ENCODE measurements around the gene IP6K3.

Gene IP6K3

DNA sequence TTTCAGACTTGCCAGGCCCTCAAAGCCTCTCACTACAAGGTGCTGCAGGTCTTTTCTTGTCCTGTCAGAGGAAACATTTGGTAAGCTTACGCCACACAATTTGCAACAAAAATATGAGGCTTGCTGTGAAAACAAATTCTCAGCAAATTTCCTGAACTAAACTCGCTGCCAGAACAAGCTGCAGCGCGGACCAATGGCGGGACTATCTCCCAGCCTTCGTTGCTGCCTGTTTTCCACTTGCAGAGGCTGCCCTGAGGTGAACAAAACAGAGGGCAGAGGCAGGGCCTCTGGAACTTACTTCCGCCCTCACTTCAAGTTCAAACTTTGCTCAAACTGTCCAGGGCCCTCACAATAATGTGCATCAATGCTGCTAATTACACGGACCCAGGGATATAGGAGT is 47.6 kb downstream of the IP6K3 start:
- Histone ChIP-seq H2AFZ (ENCODE audit: low read length) (no peak overlapping the region), H3K36me3 (replicated peaks in 1 of 2; ENCODE audit: control insufficient read depth in 2 of 2, insufficient read depth in 2 of 2, low read length in 2 of 2) (peaks cover 42 to 72% of the 10 kb centered on the region in 2 donors), H3K4me1 (ENCODE audit: control insufficient read depth in 2 of 2, insufficient read depth in 1 of 2, low read depth in 1 of 2, low read length in 2 of 2) (peaks cover 0 to 2% of the 10 kb centered on the region in 2 donors), H3K23ac (ENCODE audit: low read depth, low read length, poor library complexity) (no peak overlapping the region), H3K4me3 (ENCODE audit: low read length in 2 of 2) (no peak overlapping the region), H3K4ac (ENCODE audit: low read length) (no peak overlapping the region), H3K79me1 (ENCODE audit: low read depth, low read length) (peaks cover 4% of the 10 kb centered on the region), H2BK15ac (ENCODE audit: low read length) (no peak overlapping the region), H2BK120ac (ENCODE audit: low read depth, low read length) (no peak overlapping the region), H3K9me3 (replicated peaks in 1 of 2; ENCODE audit: control insufficient read depth in 2 of 2, insufficient read depth in 1 of 2, low read depth in 1 of 2, low read length in 2 of 2) (no peaks in the 10 kb centered on the region), H2BK5ac (ENCODE audit: low read length) (no peak overlapping the region), H3K18ac (ENCODE audit: low read length) (no peak overlapping the region), H3K14ac (ENCODE audit: low read length) (no peak overlapping the region), H4K8ac (ENCODE audit: low read depth, low read length) (no peak overlapping the region), H4K91ac (ENCODE audit: low read depth, low read length, poor library complexity) (no peak overlapping the region), H2BK12ac (ENCODE audit: low read length) (no peak overlapping the region), H3K9ac (ENCODE audit: low read depth, low read length, poor library complexity) (no peak overlapping the region), H3K27me3 (ENCODE audit: control insufficient read depth in 3 of 3, insufficient read depth in 3 of 3, low read depth in 1 of 3, low read length in 3 of 3) (no peaks in the 10 kb centered on the region), H3K4me2 (ENCODE audit: insufficient read depth, low read length, poor library complexity, severe bottlenecking) (no peak overlapping the region), H3K27ac (replicated peaks; ENCODE audit: low read length) (no peak overlapping the region), H2AK5ac (ENCODE audit: low read depth, low read length) (no peak overlapping the region)
- DNase-seq (ENCODE audit: low spot score): no peak
- WGBS, 2 donors (ENCODE audit: extremely low coverage in 2 of 2, insufficient read length in 2 of 2, insufficient replicate concordance in 1 of 2): no CpG with 5 or more reads among the region's 8 CpGs

GRCh38 chr6:33698494-33698893 is 48.2 kb downstream of the IP6K3 start:
- H3K23ac ChIP-seq (ENCODE audit: low read depth, low read length, poor library complexity): no peak overlapping the region
- no peak overlapping the region for H2BK5ac ChIP-seq (ENCODE audit: low read length)
- H2BK12ac ChIP-seq (ENCODE audit: low read length): no peak overlapping the region
- H4K8ac ChIP-seq (ENCODE audit: low read depth, low read length): no peak overlapping the region
- no peaks in the 10 kb centered on the region for H3K9me3 ChIP-seq (replicated peaks in 1 of 2; ENCODE audit: control insufficient read depth in 2 of 2, insufficient read depth in 1 of 2, low read depth in 1 of 2, low read length in 2 of 2)
- no peak overlapping the region for H2AFZ ChIP-seq (ENCODE audit: low read length)
- H4K91ac ChIP-seq (ENCODE audit: low read depth, low read length, poor library complexity): no peak overlapping the region
- peaks cover 2 to 4% of the 10 kb centered on the region in 2 donors for H3K4me1 ChIP-seq (ENCODE audit: control insufficient read depth in 2 of 2, insufficient read depth in 1 of 2, low read depth in 1 of 2, low read length in 2 of 2)
- H3K18ac ChIP-seq (ENCODE audit: low read length): no peak overlapping the region
- DNase-seq (ENCODE audit: low spot score): no peak
- H2AK5ac ChIP-seq (ENCODE audit: low read depth, low read length): no peak overlapping the region
- no peak overlapping the region for H3K27ac ChIP-seq (replicated peaks; ENCODE audit: low read length)
- peaks cover 3% of the 10 kb centered on the region for H3K79me1 ChIP-seq (ENCODE audit: low read depth, low read length)
- H2BK15ac ChIP-seq (ENCODE audit: low read length): no peak overlapping the region
- H2BK120ac ChIP-seq (ENCODE audit: low read depth, low read length): no peak overlapping the region
- no peak overlapping the region for H3K14ac ChIP-seq (ENCODE audit: low read length)
- H3K4me2 ChIP-seq (ENCODE audit: insufficient read depth, low read length, poor library complexity, severe bottlenecking): no peak overlapping the region
- WGBS, 2 donors (ENCODE audit: extremely low coverage in 2 of 2, insufficient read length in 2 of 2, insufficient replicate concordance in 1 of 2): no CpG with 5 or more reads among the region's 10 CpGs
- H3K4ac ChIP-seq (ENCODE audit: low read length): no peak overlapping the region
- H3K27me3 ChIP-seq (ENCODE audit: control insufficient read depth in 3 of 3, insufficient read depth in 3 of 3, low read depth in 1 of 3, low read length in 3 of 3): no peaks in the 10 kb centered on the region
- H3K36me3 ChIP-seq (replicated peaks in 1 of 2; ENCODE audit: control insufficient read depth in 2 of 2, insufficient read depth in 2 of 2, low read length in 2 of 2): peaks cover 42 to 74% of the 10 kb centered on the region in 2 donors
- no peak overlapping the region for H3K9ac ChIP-seq (ENCODE audit: low read depth, low read length, poor library complexity)
- no peak overlapping the region for H3K4me3 ChIP-seq (ENCODE audit: low read length in 2 of 2)

DNA sequence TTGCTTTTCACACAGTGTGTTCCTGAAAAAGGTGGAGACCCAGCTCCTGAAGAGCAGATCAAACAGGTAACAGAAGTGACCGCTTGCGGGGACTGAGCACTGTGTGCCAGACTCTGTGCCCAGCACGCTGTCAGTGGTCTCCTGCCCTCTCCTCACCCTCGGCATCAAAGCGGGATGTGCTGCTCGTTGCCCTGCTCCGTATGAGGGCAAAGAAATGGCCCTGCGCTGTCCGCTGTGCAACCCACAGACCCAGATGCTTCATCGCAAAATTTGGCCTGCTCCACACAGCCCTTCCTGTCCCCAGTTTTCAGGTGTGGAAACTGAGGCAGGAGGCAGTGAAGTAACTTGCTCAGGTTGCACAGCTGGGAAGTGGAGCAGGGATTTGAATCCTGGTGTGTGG is 48.9 kb downstream of the IP6K3 start:
- Histone ChIP-seq H3K14ac (ENCODE audit: low read length) (no peak overlapping the region), H2BK5ac (ENCODE audit: low read length) (no peak overlapping the region), H3K4me3 (ENCODE audit: low read length in 2 of 2) (no peak overlapping the region), H2BK12ac (ENCODE audit: low read length) (no peak overlapping the region), H2BK120ac (ENCODE audit: low read depth, low read length) (no peak overlapping the region), H3K79me1 (ENCODE audit: low read depth, low read length) (peaks cover 3% of the 10 kb centered on the region), H3K36me3 (replicated peaks in 1 of 2; ENCODE audit: control insufficient read depth in 2 of 2, insufficient read depth in 2 of 2, low read length in 2 of 2) (peaks cover 43 to 75% of the 10 kb centered on the region in 2 donors), H3K9me3 (replicated peaks in 1 of 2; ENCODE audit: control insufficient read depth in 2 of 2, insufficient read depth in 1 of 2, low read depth in 1 of 2, low read length in 2 of 2) (no peaks in the 10 kb centered on the region), H4K8ac (ENCODE audit: low read depth, low read length) (no peak overlapping the region), H3K18ac (ENCODE audit: low read length) (no peak overlapping the region), H2AFZ (ENCODE audit: low read length) (no peak overlapping the region), H3K4ac (ENCODE audit: low read length) (no peak overlapping the region), H3K27ac (replicated peaks; ENCODE audit: low read length) (no peak overlapping the region), H2BK15ac (ENCODE audit: low read length) (no peak overlapping the region), H3K9ac (ENCODE audit: low read depth, low read length, poor library complexity) (peak overlapping the region; percentile 57), H3K4me1 (ENCODE audit: control insufficient read depth in 2 of 2, insufficient read depth in 1 of 2, low read depth in 1 of 2, low read length in 2 of 2) (peaks cover 4 to 5% of the 10 kb centered on the region in 2 donors), H4K91ac (ENCODE audit: low read depth, low read length, poor library complexity) (no peak overlapping the region), H2AK5ac (ENCODE audit: low read depth, low read length) (no peak overlapping the region), H3K27me3 (ENCODE audit: control insufficient read depth in 3 of 3, insufficient read depth in 3 of 3, low read depth in 1 of 3, low read length in 3 of 3) (no peaks in the 10 kb centered on the region), H3K23ac (ENCODE audit: low read depth, low read length, poor library complexity) (no peak overlapping the region), H3K4me2 (ENCODE audit: insufficient read depth, low read length, poor library complexity, severe bottlenecking) (no peak overlapping the region)
- no peak for DNase-seq (ENCODE audit: low spot score)
- no CpG with 5 or more reads among the region's 10 CpGs for WGBS, 2 donors (ENCODE audit: extremely low coverage in 2 of 2, insufficient read length in 2 of 2, insufficient replicate concordance in 1 of 2)

DNA sequence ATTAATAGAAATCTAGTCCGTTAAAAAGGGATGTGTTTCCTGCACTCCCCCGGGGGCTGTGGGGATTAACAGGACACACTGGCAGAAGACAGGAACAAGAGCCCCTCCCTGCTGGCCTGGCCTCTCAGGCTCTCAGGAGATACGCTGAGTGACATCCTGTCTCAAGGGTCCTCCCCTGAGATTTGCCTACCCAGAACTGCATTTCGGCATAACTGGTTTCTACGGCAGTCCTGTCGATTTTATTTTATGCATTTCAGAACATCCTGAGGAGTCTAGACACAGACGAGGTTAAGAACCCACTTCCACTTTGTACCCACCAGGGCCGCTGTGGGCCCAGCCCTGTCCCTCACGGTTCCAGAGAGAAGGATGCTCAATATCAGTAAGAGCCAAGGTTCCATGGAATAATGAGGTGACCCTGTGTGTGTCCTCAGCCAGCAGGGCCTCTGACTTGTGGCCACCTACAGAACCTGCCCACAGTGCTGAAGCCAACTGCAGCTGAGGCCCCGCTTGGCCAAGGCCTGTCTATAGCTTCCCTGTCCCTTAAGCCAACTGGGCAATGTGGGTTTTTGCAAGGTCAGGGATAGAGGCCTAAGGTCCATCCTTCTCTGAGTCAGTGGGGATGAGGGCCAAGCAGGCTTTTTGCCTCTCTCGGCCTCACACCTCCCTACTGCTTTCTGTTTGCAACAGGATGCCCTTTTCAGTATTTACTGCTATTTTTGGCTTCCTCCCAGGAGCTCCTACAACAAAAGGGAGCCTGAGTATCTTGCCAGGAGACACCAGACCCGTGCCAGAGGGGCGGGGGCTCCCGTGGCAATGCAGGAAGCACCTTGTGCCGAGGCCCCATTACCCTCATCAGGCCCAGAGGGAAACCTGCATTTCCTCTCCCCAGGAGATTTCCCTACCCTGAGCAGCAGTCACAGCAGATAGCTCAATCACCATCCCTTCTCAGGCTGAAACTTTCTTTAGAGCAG is 49.9 kb downstream of the IP6K3 start:
- Histone ChIP-seq H3K18ac (ENCODE audit: low read length) (no peak overlapping the region), H3K27ac (replicated peaks; ENCODE audit: low read length) (no peak overlapping the region), H2AFZ (ENCODE audit: low read length) (no peak overlapping the region), H3K9ac (ENCODE audit: low read depth, low read length, poor library complexity) (no peak overlapping the region), H3K4me3 (ENCODE audit: low read length in 2 of 2) (no peak overlapping the region), H2BK5ac (ENCODE audit: low read length) (no peak overlapping the region), H2BK15ac (ENCODE audit: low read length) (no peak overlapping the region), H3K23ac (ENCODE audit: low read depth, low read length, poor library complexity) (peak overlapping the region; percentile 34), H4K91ac (ENCODE audit: low read depth, low read length, poor library complexity) (no peak overlapping the region), H3K4ac (ENCODE audit: low read length) (no peak overlapping the region), H3K79me1 (ENCODE audit: low read depth, low read length) (peaks cover 3% of the 10 kb centered on the region), H2AK5ac (ENCODE audit: low read depth, low read length) (no peak overlapping the region), H3K4me1 (ENCODE audit: control insufficient read depth in 2 of 2, insufficient read depth in 1 of 2, low read depth in 1 of 2, low read length in 2 of 2) (peaks cover 4 to 10% of the 10 kb centered on the region in 2 donors), H3K9me3 (replicated peaks in 1 of 2; ENCODE audit: control insufficient read depth in 2 of 2, insufficient read depth in 1 of 2, low read depth in 1 of 2, low read length in 2 of 2) (no peaks in the 10 kb centered on the region), H3K27me3 (ENCODE audit: control insufficient read depth in 3 of 3, insufficient read depth in 3 of 3, low read depth in 1 of 3, low read length in 3 of 3) (no peaks in the 10 kb centered on the region), H3K4me2 (ENCODE audit: insufficient read depth, low read length, poor library complexity, severe bottlenecking) (no peak overlapping the region), H2BK120ac (ENCODE audit: low read depth, low read length) (no peak overlapping the region), H3K14ac (ENCODE audit: low read length) (no peak overlapping the region), H2BK12ac (ENCODE audit: low read length) (no peak overlapping the region), H3K36me3 (replicated peaks in 1 of 2; ENCODE audit: control insufficient read depth in 2 of 2, insufficient read depth in 2 of 2, low read length in 2 of 2) (peaks cover 40 to 75% of the 10 kb centered on the region in 2 donors), H4K8ac (ENCODE audit: low read depth, low read length) (no peak overlapping the region)
- WGBS, 2 donors (ENCODE audit: extremely low coverage in 2 of 2, insufficient read length in 2 of 2, insufficient replicate concordance in 1 of 2): no CpG with 5 or more reads among the region's 15 CpGs
- no peak for DNase-seq (ENCODE audit: low spot score)
